Measurements from ENCODE around the gene ANTXR1.

- TF ChIP-seq CTCF (IDR thresholded peaks at IDR 0.05 in 8 of 11, conservative IDR thresholded peaks at IDR 0.05 in 3 of 11) (no peak), POLR2AphosphoS5 (IDR thresholded peaks at IDR 0.05) (no peak)
Measured at GRCh38 chr2:69132960-69133590, 120.1 kb downstream of the ANTXR1 start.

Measured in spleen (tissue), 7 donors.